ENCODE results near the gene RALGPS2.

DNA sequence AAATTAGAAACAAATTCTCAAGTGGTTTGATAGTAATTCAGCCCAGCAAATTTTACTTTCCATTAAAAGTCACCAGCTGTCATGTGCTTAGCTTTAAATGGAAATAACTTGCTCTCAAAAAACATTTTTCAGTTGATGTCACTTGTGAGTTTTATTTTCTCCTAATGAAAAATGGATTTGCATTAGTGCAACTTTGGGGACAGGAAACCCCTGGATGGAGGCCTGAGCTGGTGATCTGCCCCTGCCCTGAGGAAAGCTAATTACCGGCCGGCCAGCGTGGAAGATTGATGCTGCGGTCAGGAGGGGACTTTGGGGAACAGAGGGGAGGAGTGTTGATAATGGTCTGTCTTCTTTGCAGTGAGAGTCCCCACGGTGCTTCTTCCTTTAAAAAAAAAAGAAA, 212.7 kb downstream of the RALGPS2 start:
- TF ChIP-seq, protein P1, sequence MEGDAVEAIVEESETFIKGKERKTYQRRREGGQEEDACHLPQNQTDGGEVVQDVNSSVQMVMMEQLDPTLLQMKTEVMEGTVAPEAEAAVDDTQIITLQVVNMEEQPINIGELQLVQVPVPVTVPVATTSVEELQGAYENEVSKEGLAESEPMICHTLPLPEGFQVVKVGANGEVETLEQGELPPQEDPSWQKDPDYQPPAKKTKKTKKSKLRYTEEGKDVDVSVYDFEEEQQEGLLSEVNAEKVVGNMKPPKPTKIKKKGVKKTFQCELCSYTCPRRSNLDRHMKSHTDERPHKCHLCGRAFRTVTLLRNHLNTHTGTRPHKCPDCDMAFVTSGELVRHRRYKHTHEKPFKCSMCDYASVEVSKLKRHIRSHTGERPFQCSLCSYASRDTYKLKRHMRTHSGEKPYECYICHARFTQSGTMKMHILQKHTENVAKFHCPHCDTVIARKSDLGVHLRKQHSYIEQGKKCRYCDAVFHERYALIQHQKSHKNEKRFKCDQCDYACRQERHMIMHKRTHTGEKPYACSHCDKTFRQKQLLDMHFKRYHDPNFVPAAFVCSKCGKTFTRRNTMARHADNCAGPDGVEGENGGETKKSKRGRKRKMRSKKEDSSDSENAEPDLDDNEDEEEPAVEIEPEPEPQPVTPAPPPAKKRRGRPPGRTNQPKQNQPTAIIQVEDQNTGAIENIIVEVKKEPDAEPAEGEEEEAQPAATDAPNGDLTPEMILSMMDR (IDR thresholded peaks at IDR 0.05), result no peak
- TF ChIP-seq POLR2A (IDR thresholded peaks at IDR 0.05), result no peak

Data from adrenal gland (tissue), 5 donors.